ENCODE results near the gene IFI6.
A peak's percentile ranks its signal among the peaks of the same experiment; 100 is the strongest.

The IFI6 gene

GRCh38 chr1:27672750-27673112 is 739 bp upstream of the IFI6 start:
- no peak for DNase-seq (ENCODE audit: low read depth)

GRCh38 chr1:27669876-27670275 is 2.1 kb downstream of the IFI6 start:
- no peak for DNase-seq (ENCODE audit: low read depth)

- peak; percentile 80 for DNase-seq (ENCODE audit: low read depth)
These were observed 2.9 kb downstream of the IFI6 start for GRCh38 chr1:27668808-27669723.

- DNase-seq (ENCODE audit: low read depth) = no peak
These were observed 3.7 kb downstream of the IFI6 start for GRCh38 chr1:27668121-27668807.

GRCh38 chr1:27666791-27667254 is 5.2 kb downstream of the IFI6 start:
- no peak for DNase-seq (ENCODE audit: low read depth)

- DNase-seq (ENCODE audit: low read depth) = no peak
These were observed 5.7 kb downstream of the IFI6 start for GRCh38 chr1:27666294-27666693.

- DNase-seq (ENCODE audit: low read depth) = no peak
These were observed 6.9 kb downstream of the IFI6 start for GRCh38 chr1:27665016-27665651.

GRCh38 chr1:27664291-27664690 is 7.7 kb downstream of the IFI6 start:
- no peak for DNase-seq (ENCODE audit: low read depth)

- peak; percentile 87 for DNase-seq (ENCODE audit: low read depth)
These were observed 9.1 kb downstream of the IFI6 start for GRCh38 chr1:27662707-27663393.

- DNase-seq (ENCODE audit: low read depth) = no peak
These were observed 9.7 kb downstream of the IFI6 start for GRCh38 chr1:27662261-27662660.

- DNase-seq (ENCODE audit: low read depth) = no peak
These were observed 10.4 kb downstream of the IFI6 start for GRCh38 chr1:27661412-27662075.

- no peak for DNase-seq (ENCODE audit: low read depth)
These were observed 11.6 kb downstream of the IFI6 start for GRCh38 chr1:27660300-27660835.

GRCh38 chr1:27659497-27660299 is 12.3 kb downstream of the IFI6 start:
- peak; percentile 78 for DNase-seq (ENCODE audit: low read depth)

- no peak for DNase-seq (ENCODE audit: low read depth)
These were observed 13.0 kb downstream of the IFI6 start for GRCh38 chr1:27658951-27659496.

GRCh38 chr1:27656157-27656893 is 15.7 kb downstream of the IFI6 start:
- no peak for DNase-seq (ENCODE audit: low read depth)

GRCh38 chr1:27655151-27655937 is 16.6 kb downstream of the IFI6 start:
- DNase-seq (ENCODE audit: low read depth) = no peak

- no peak for DNase-seq (ENCODE audit: low read depth)
These were observed 19.7 kb downstream of the IFI6 start for GRCh38 chr1:27652111-27652864.

Data from activated T-cell treated with anti-CD3 and anti-CD28 coated beads for 24 hours (primary cell).